Left ventricle myocardium superior (tissue), 1 donor: ENCODE data around the gene PSME1. TPM values are rescaled to one million over a fixed set of nuclear protein-coding genes. Genes with fewer than 3 reads are reported as not detected.

Experiments
- ATAC-seq: fragments of 200-7000 bp; cut with Tn5 transposase; one replicate; pipeline ENCODE4 v1.9.1; 2020; ENCODE audit warnings: mild to moderate bottlenecking, moderate library complexity
- DNase-seq: peaks from one replicate; pipeline ENCODE4 v3.0.0-alpha.2; 2020
- intact Hi-C: fragments of 100-400 bp; cut with micrococcal nuclease; formaldehyde crosslinking; loops from one replicate; pipeline ENCODE4 v1.11.0; 2022
- total RNA-seq: library from RNA; stranded (reverse); fragmentation: NEBNext Ultra II Directional; extraction: Animal tissue kit (Norgen Biotek cat#: 25700); gene quantifications from one replicate; pipeline ENCODE4 v1.2.1, GENCODE V29; 2021
- donor health status: DM: no; HTN: yes; CAD: no; lungs with severe emphysema.

Gene PSME1
- total RNA-seq, 1 donor from 2014 or later, result 137 TPM

DNA sequence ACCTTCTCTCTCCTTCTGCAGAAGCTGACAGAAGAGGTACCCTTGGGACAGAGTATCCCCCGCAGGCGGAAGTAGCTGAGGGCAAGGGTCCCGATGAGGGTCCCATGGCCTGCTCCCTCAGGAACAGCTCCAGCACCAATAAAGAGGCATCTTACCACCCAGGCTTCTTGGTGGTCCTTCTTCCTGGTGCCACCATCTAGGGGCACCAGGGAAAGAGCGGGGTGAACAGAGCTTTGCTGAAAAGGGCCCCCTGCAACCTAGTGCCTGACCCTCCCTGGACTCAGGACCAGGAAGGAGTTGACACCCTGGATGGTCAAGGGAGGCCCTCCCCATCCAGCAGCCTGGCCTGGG, 24.5 kb downstream of the PSME1 start:
- no peak for DNase-seq
- no peak for ATAC-seq
- intact Hi-C loops, result no loop called here

DNA sequence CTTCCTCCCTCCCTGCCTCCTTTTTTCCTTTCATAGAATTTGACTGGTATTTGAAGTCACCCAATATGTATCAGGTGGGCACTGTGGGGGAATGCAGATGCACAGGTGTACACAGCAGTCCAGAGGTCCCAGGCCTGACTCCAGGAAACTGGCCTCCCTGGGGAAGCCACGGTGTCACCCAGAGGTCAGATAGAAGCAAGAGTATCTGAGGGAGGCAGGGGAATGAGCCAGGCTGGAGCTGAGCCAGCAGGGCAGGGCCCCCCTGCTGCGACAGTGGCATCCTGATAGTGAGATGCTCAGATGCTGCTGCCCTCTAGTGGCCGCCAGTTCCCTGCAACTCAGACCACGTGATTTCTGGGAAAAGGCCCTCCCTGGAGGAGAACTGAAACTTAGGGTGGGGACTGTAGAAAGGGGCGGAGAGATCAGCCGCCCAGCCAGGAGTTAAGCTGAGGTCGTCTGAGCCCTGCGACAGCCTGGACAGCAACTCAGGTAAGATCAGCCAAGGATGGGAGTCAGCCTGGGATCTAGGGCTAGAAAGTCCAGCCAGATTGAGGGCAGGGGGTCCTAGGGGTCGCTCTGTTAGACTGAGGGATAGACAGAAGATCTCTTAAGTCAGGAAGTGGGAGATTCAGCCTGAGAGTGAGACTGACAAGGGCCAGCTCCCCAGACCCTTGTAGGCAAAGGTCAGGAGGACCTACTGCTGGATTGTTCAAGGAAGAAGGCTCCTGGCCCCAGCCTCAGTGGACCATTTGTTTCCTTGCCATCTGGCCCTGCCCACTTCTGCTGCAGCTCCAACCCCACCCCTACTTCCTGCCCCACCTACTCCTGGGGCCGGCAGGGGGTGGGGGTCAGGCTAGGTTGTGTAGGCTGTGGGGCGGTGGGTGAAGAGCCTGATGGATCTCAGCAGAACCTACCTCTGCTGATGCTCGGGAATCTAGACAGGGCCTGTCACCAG, 25.1 kb downstream of the PSME1 start, which contains the start of gene IRF9:
IRF9 (plus strand) TSS at position 416 of the 955 bp plus-strand sequence. CDS start 880 bp downstream, outside the sequence.
- ATAC-seq, result peak; percentile 93
- intact Hi-C loops, result no loop called here

GRCh38 chr14:24162093-24162492, 26.1 kb downstream of the PSME1 start:
- ATAC-seq (no peak), DNase-seq (no peak)
- intact Hi-C loops, result no loop called here

More for the DNA sequence above, 25.1 kb downstream of the PSME1 start, which contains the start of gene IRF9:
- peak; percentile 97 for DNase-seq

DNA sequence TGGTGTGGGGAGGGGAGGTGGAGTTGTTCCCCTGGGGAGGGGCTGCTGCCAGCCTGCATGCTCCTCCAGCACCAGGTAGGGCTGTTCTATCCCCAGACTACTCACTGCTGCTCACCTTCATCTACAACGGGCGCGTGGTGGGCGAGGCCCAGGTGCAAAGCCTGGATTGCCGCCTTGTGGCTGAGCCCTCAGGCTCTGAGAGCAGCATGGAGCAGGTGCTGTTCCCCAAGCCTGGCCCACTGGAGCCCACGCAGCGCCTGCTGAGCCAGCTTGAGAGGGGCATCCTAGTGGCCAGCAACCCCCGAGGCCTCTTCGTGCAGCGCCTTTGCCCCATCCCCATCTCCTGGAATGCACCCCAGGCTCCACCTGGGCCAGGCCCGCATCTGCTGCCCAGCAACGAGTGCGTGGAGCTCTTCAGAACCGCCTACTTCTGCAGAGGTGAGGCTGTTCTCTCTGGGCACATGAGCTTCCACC, 28.6 kb downstream of the PSME1 start:
- intact Hi-C loops, result no loop called here
- no peak for ATAC-seq
- DNase-seq, result peak; percentile 18

DNA sequence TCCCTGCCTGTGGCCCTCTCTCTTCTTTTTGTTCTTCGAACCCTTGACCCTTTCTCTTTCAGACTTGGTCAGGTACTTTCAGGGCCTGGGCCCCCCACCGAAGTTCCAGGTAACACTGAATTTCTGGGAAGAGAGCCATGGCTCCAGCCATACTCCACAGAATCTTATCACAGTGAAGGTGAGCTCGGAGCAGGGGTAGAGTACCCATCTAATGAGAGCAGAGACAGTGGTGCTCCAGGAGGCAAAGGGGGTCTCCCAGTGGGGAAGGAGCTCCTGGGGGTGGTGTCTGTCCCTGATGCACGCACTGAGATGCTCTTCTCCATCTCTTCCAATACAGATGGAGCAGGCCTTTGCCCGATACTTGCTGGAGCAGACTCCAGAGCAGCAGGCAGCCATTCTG, 29.8 kb downstream of the PSME1 start:
- intact Hi-C loops, result no loop called here
- ATAC-seq (no peak), DNase-seq (peak; percentile 13)

GRCh38 chr14:24167469-24168114, 31.6 kb downstream of the PSME1 start:
- DNase-seq (no peak), ATAC-seq (no peak)
- intact Hi-C loops, result no loop called here

DNA sequence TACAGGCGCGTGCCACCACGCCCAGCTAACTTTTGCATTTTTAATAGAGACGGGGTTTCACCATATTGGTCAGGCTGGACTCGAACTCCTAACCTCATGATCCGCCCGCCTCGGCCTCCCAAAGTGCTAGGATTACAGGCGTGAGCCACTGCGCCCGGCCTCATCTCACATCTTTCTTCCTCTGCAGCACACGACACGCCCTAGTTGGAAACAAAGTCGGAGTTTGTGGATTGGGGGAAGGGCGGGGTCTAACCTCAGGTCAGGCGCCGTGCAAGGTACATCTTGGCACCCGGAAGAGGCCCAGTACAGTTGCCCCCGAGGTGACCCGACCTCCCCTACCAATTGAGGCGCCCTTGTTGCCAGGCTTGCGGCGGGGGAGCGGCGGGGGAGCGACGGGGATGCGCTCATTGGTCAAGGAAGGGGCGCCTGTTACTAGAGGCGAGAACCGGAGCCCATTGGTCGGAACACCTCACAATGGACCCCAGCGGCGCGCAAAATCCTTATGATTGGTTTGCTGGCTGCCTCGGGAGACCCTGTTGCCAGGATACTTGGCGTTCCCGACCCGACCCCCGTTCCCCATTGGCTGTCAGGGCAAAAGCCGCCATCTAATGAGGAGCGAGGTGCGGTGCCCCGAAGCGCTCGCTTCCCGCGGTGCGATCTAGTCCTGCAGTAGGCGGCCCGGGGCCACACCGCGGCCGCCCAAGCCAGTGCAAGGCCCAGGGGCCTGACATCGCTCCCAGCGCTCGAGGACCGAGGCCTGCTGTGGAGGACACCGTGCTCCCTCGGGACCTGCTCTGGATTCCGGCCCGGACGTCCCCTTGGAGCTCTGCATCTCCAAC, 35.6 kb downstream of the PSME1 start, which contains the start of gene REC8:
REC8 (plus strand) TSS at position 659 of the 839 bp plus-strand sequence. CDS start 473 bp downstream, outside the sequence.
- intact Hi-C loops, result no loop called here
- ATAC-seq, result peak; percentile 78
- DNase-seq, result peak; percentile 73

DNA sequence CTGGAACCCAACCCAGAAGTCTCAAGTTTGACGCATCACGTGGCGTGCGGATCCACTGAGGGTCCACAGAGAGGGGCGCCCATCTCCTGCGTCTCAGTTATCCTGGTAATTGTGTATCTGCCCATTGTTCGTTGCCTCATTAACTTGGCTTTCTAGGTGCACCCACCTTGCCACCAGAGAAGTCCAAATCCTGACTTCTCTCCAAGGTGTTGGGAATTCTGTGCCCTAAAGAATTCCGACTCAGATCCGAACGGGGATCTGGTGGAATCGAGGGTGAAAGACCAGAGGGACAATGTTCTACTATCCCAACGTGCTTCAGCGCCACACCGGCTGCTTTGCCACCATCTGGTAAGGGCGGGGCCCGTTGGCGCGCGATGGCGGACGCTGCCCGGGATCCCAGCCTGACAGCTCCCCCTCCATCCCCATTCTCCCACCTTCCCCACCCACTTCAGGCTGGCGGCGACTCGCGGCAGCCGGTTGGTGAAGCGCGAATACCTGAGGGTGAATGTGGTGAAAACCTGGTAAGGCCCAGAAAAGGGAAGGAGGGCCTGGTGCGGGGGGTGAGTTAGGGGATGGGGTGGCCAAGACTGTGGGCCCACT, 36.4 kb downstream of the PSME1 start:
- no peak for ATAC-seq
- DNase-seq, result no peak
- intact Hi-C loops, result no loop called here

DNA sequence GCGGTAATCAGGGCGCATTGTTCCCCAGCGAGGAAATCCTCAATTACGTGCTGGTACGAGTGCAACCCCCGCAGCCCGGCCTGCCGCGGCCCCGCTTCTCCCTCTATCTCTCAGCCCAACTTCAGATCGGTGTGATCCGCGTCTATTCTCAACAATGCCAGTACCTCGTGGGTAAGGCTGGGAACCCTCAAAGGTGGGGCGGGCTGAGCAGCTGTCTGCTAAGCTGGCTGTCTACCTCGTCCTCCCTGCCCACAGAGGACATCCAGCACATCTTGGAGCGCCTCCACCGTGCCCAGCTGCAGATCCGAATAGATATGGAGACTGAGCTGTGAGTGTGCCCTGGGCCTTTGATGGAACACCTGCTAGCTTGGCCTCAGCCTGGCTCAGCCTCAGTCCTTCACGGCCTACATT, 36.9 kb downstream of the PSME1 start:
- ATAC-seq (no peak), DNase-seq (no peak)

GRCh38 chr14:24176599-24176998, 40.6 kb downstream of the PSME1 start:
- ATAC-seq (no peak), DNase-seq (no peak)
- intact Hi-C loops, result no loop called here

More for the DNA sequence above, 36.9 kb downstream of the PSME1 start:
- intact Hi-C loops, result no loop called here

GRCh38 chr14:24177041-24177825, 41.2 kb downstream of the PSME1 start:
- intact Hi-C loops, result no loop called here
- no peak for DNase-seq
- no peak for ATAC-seq

DNA sequence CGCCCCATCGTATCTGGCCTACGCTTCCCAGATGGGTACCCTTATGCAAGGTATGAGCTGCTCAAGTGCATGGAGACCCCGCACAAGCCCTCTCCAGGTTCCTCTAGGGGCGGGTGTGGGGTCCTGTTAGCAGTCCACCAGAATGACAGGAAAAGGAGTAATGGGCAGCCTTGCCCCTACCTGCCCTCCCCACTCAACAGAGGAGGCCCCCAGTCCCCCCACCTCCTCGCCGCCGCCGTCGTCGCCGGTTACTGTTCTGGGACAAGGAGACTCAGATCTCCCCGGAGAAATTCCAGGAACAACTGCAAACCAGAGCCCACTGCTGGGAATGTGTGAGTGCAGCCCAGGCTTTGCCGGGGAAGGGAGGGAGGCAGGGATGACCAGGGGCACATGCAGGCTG, 41.9 kb downstream of the PSME1 start:
- ATAC-seq, result no peak
- no peak for DNase-seq
- intact Hi-C loops, result no loop called here

DNA sequence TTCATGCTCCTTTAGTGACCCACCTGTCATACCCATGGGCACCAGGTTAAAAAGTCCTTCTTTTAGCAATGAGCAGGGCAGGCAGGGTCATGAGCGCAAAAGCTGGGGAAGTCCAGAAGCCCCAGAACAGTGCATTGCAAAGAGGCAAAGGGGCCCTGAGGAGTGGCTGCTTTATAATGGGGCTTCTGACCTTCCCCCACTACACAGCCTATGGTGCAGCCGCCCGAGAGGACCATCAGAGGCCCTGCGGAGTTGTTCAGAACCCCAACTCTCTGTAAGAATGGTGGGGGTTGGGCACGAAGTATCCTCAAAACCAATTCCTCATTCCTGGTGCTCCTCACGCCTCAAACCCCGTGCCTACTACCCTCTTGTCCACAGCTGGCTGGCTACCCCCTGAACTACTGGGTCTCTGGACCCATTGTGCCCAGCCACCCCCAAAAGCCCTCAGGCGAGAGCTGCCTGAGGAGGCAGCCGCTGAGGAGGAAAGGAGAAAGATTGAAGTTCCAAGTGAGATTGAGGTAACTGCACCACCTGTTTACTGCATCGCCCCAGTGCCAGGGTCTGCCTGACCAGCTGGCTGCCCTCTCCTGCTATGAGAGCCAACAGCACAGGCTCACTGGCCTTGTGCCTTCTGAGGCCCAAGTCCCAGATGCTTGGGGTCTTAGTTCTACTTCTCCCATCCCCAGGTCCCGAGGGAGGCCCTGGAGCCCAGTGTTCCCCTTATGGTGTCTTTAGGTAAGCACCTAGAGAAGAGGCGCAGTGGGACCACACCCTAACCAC, 42.6 kb downstream of the PSME1 start:
- intact Hi-C loops, result no loop called here
- ATAC-seq (no peak), DNase-seq (no peak)

DNA sequence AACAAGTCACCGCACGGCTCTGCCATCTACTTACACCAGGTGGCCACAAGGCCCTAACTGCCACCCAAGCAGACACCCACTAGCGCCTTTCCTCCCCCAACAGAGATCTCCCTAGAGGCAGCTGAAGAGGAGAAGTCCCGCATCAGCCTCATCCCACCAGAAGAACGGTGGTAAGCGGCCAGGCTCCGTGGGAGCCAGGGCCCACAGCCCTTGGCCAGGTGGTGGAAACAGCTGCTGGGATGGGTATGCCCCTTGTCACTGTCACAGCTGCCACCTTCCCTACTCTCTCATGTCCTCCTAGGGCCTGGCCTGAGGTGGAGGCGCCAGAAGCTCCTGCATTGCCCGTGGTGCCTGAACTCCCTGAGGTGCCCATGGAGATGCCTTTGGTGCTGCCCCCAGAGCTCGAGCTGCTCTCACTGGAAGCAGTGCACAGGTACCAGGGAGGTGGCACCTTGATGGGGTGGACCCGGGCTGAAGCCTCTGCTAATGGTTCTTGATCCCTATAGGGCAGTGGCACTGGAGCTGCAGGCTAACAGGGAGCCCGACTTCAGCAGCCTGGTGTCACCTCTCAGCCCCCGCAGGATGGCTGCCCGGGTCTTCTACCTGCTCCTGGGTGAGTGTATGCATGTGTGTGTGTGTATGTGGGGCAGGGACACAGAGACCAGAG, 43.4 kb downstream of the PSME1 start:
- intact Hi-C loops, result no loop called here
- DNase-seq, result no peak
- ATAC-seq, result peak; percentile 4

GRCh38 chr14:24179961-24180796, 44.2 kb downstream of the PSME1 start:
- no peak for DNase-seq
- ATAC-seq, result peak; percentile 74
- intact Hi-C loops, result no loop called here
